ENCODE data around the gene BABAM2.
"Not testable (repeated sequence)": the region's sequence is repeated elsewhere in the genome, so short reads cannot be mapped to it uniquely, and the experiment has no call there.

The BABAM2 gene

DNA sequence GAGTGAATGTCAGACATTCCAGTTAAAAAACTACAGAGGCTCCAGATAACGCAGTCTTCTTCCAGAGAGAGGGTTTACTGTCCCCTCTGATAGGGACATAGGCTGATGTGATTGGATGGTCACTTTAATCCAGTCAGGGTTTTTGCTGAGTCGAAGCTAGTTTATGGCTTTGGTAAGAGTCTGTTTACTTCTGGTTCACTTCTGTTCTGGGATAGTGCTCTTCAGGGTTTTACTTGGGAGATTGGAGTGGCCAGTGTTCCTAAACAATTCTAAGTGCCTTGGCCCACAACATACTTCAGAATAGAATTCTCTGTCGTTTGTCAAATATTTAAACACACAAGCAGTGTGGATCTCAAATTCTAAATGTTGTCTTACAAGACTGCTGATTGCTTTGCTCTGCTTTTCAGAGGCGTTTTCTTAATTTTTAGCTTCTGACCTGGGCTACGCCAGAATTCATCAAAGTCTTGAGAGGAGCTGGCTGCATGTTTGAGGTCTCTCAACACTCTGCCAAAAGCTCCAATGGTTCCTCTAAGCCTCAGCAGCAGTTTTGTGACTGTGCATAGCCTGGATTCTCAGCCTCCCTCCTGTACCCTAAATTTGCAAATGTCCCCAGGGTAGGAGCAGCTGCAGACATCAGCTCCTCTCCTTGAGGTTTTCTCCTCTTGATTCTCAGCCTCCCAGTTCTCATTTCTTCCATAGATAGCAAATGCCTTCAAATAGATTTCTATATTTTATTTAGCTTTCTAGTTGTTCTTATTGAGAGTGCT, 105.8 kb downstream of the BABAM2 start:
- Histone ChIP-seq H3K27ac (ENCODE audit: low read depth, low read length) (no peak overlapping the region), H3K36me3 (ENCODE audit: control insufficient read depth, insufficient read depth, low read length) (no peaks in the 10 kb centered on the region), H3K27me3 (ENCODE audit: control insufficient read depth, insufficient read depth, low read length) (no peaks in the 10 kb centered on the region), H3K4me1 (ENCODE audit: control insufficient read depth, insufficient read depth, low read length) (peaks cover 7% of the 10 kb centered on the region; the same call in 1 of the 2 replicates), H3K9ac (ENCODE audit: low read length) (no peak overlapping the region), H3K9me3 (ENCODE audit: control insufficient read depth, insufficient read depth, low read depth, low read length) (0 out of 2 replicates have a peak, but pooled peaks cover 2% of the 10 kb centered on the region), H3K4me3 (ENCODE audit: low read depth, low read length) (no peak overlapping the region)

DNA sequence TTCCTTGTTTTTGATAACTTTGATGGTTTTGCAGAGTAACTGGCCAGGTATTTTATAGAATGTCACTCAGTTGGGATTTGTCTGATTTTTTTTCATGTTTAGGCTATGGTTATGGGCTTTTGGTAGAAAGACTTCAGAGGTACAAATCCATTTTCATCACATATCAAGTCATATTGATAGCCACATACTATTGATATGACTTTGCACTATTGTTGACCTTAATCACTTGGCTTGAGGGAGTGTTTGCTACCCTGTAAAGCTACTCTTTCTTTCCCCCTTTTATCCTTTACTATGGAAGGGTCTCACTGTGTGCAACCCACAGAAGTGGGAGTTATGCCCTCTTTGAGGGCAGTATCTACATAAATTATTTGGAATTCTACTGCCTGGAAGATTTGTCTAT, 109.8 kb downstream of the BABAM2 start:
- no peak overlapping the region for H3K27ac ChIP-seq (ENCODE audit: low read depth, low read length)
- no peaks in the 10 kb centered on the region for H3K36me3 ChIP-seq (ENCODE audit: control insufficient read depth, insufficient read depth, low read length)
- H3K27me3 ChIP-seq (ENCODE audit: control insufficient read depth, insufficient read depth, low read length), result no peaks in the 10 kb centered on the region
- H3K4me3 ChIP-seq (ENCODE audit: low read depth, low read length), result no peak overlapping the region
- no peaks in the 10 kb centered on the region for H3K4me1 ChIP-seq (ENCODE audit: control insufficient read depth, insufficient read depth, low read length)
- H3K9me3 ChIP-seq (ENCODE audit: control insufficient read depth, insufficient read depth, low read depth, low read length), result no peaks in the 10 kb centered on the region
- H3K9ac ChIP-seq (ENCODE audit: low read length), result no peak overlapping the region

DNA sequence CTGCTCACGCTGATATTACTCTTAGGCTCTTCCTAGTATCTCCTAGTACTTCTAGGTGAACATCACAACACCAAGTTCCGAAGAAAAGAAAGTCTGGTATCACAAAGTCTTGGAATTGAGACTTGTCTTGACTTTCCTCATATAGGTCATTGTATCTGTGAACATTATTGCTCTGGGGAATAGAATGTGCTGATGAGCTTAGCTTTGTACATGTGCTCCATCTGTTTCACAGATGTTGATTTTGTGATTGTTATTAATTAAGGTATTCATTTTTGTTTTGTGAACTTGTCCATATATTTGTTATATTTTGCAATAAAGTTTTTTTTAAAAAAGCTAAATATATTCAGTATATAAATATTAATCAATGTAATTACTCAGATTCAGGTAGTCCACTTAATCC, 111.7 kb downstream of the BABAM2 start:
- H3K36me3 ChIP-seq (ENCODE audit: control insufficient read depth, insufficient read depth, low read length), result no peaks in the 10 kb centered on the region
- H3K27me3 ChIP-seq (ENCODE audit: control insufficient read depth, insufficient read depth, low read length), result no peaks in the 10 kb centered on the region
- no peak overlapping the region for H3K4me3 ChIP-seq (ENCODE audit: low read depth, low read length)
- H3K9ac ChIP-seq (ENCODE audit: low read length), result no peak overlapping the region
- H3K4me1 ChIP-seq (ENCODE audit: control insufficient read depth, insufficient read depth, low read length), result no peaks in the 10 kb centered on the region
- H3K9me3 ChIP-seq (ENCODE audit: control insufficient read depth, insufficient read depth, low read depth, low read length), result no peaks in the 10 kb centered on the region
- no peak overlapping the region for H3K27ac ChIP-seq (ENCODE audit: low read depth, low read length)

DNA sequence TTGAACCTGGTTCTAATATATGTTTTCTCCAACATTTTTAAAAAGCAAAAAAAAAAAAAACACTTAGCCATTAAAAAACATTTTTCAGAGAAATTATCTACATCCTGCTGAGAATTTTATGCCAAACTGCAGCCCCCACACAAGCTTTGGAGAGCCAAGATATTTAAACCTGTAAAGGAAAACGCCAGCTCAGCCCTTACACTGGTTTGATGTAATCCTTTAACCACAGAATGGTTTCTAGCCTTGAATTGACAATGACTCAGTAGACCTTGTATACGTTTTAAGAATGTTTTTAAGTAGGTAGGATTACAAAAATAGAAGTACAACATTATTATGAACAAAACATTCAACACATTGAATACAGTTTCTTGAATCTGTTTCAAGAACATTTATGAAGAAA, 113.6 kb downstream of the BABAM2 start:
- Histone ChIP-seq H3K9ac (ENCODE audit: low read length) (no peak overlapping the region), H3K36me3 (ENCODE audit: control insufficient read depth, insufficient read depth, low read length) (no peaks in the 10 kb centered on the region), H3K27ac (ENCODE audit: low read depth, low read length) (no peak overlapping the region), H3K27me3 (ENCODE audit: control insufficient read depth, insufficient read depth, low read length) (no peaks in the 10 kb centered on the region), H3K9me3 (ENCODE audit: control insufficient read depth, insufficient read depth, low read depth, low read length) (no peaks in the 10 kb centered on the region), H3K4me3 (ENCODE audit: low read depth, low read length) (no peak overlapping the region), H3K4me1 (ENCODE audit: control insufficient read depth, insufficient read depth, low read length) (no peaks in the 10 kb centered on the region)

DNA sequence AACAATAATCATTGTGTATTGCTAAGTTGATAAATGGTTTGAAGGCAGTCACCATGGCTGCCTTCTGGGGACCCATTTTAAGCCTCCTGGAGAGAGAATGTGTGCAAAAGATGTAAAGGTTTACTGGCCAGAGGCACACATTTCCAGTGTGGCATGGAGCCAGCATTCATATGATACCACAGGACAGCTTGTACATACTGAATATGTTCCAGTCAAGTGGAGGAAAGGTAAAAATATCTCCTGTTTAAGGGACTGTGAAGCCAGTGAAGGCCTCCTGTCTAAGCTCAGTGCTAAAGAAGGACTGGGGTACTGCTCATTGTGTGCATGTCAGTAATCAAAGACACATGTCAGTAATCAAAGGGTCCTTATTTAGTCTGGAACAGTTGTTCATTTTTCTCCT, 119.2 kb downstream of the BABAM2 start:
- Histone ChIP-seq H3K9me3 (ENCODE audit: control insufficient read depth, insufficient read depth, low read depth, low read length) (no peaks in the 10 kb centered on the region), H3K27me3 (ENCODE audit: control insufficient read depth, insufficient read depth, low read length) (no peaks in the 10 kb centered on the region), H3K27ac (ENCODE audit: low read depth, low read length) (no peak overlapping the region), H3K4me1 (ENCODE audit: control insufficient read depth, insufficient read depth, low read length) (no peaks in the 10 kb centered on the region), H3K4me3 (ENCODE audit: low read depth, low read length) (no peak overlapping the region), H3K36me3 (ENCODE audit: control insufficient read depth, insufficient read depth, low read length) (no peaks in the 10 kb centered on the region), H3K9ac (ENCODE audit: low read length) (no peak overlapping the region)

DNA sequence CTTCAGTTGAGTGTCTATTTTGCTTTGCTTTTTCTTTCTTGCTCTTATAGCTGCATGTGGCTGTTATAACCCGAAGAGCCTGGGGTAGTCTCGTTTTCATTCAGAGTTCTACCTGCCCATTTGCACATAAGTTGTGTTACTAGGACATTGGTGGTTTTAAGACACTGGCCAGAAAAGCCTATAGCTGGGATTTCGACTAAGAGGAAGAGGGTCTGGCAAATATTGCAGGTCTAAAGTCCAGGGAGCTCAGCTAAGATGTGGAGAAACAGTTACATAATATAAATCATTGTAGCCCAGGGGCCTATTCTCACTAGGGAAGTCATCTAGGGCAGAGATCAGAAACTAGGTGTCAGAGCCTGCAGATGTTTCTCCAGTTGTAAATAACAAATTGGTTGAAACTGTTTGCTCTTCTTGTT, 120.8 kb downstream of the BABAM2 start:
- Histone ChIP-seq H3K27ac (ENCODE audit: low read depth, low read length) (no peak overlapping the region), H3K4me3 (ENCODE audit: low read depth, low read length) (no peak overlapping the region), H3K9ac (ENCODE audit: low read length) (no peak overlapping the region), H3K9me3 (ENCODE audit: control insufficient read depth, insufficient read depth, low read depth, low read length) (no peaks in the 10 kb centered on the region), H3K36me3 (ENCODE audit: control insufficient read depth, insufficient read depth, low read length) (no peaks in the 10 kb centered on the region), H3K4me1 (ENCODE audit: control insufficient read depth, insufficient read depth, low read length) (no peaks in the 10 kb centered on the region), H3K27me3 (ENCODE audit: control insufficient read depth, insufficient read depth, low read length) (no peaks in the 10 kb centered on the region)

DNA sequence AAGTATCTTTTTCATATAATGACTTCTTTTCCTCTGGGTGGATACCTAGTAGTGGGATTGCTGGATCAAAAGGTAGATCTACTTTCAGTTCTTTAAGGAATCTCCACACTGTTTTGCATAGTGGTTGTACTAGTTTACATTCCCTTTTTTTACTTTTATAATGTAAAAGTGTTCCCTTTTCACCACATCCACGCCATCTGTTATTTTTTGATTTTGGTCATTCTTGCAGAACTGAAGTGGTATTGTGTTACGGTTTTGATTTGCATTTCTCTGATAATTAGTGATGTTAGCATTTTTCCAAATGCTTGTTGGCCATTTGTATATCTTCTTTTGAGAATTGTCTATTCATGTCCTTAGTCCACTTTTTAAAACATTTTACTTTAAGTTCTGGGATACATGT, 127.9 kb downstream of the BABAM2 start:
- not testable (repeated sequence) for H3K4me3 ChIP-seq (ENCODE audit: low read depth, low read length)

DNA sequence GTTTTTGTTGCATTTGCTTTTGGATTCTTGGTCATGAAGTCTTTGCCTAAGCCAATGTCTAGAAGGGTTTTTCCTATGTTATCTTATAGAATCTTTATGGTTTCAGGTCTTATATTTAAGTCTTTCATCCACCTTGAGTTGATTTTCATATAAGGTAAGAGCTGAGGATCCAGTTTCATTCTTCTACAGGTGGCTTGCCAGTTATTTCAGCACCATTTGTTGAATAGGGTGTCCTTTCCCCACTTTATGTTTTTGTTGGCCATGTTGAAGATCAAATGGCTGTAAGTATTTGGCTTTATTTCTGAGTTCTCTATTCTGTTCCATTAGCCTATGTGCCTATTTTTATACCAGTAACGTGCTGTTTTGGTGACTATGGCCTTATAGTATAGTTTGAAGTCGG, 129.0 kb downstream of the BABAM2 start:
- not testable (repeated sequence) for H3K4me1 ChIP-seq (ENCODE audit: control insufficient read depth, insufficient read depth, low read length); H3K4me3 ChIP-seq (ENCODE audit: low read depth, low read length); H3K27ac ChIP-seq (ENCODE audit: low read depth, low read length); H3K9ac ChIP-seq (ENCODE audit: low read length); H3K9me3 ChIP-seq (ENCODE audit: control insufficient read depth, insufficient read depth, low read depth, low read length); H3K27me3 ChIP-seq (ENCODE audit: control insufficient read depth, insufficient read depth, low read length); H3K36me3 ChIP-seq (ENCODE audit: control insufficient read depth, insufficient read depth, low read length)

More for the DNA sequence above, 127.9 kb downstream of the BABAM2 start:
- H3K9me3 ChIP-seq (ENCODE audit: control insufficient read depth, insufficient read depth, low read depth, low read length); H3K27me3 ChIP-seq (ENCODE audit: control insufficient read depth, insufficient read depth, low read length); H3K36me3 ChIP-seq (ENCODE audit: control insufficient read depth, insufficient read depth, low read length); H3K4me1 ChIP-seq (ENCODE audit: control insufficient read depth, insufficient read depth, low read length); H3K9ac ChIP-seq (ENCODE audit: low read length); H3K27ac ChIP-seq (ENCODE audit: low read depth, low read length): not testable (repeated sequence)

DNA sequence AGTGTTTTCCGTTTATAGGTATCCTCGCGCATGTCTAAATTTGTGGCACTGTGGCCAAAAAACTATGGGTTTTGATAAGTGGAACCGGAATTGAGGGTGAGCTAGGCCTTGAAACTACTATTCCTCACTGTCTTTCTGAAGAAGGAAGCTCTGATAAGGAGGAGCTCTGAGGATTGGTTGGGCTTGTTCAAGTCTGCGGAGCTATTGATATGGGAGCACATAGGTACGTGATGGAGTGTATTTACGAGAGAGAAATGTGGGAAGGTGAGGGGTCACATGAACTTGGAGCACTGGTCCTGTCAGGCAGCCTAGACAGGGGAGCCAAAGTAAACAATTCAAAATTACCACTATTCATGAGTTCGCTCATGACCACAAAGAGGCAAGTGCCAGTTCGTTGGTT, 131.4 kb downstream of the BABAM2 start:
- no peaks in the 10 kb centered on the region for H3K27me3 ChIP-seq (ENCODE audit: control insufficient read depth, insufficient read depth, low read length)
- no peaks in the 10 kb centered on the region for H3K4me1 ChIP-seq (ENCODE audit: control insufficient read depth, insufficient read depth, low read length)
- H3K9me3 ChIP-seq (ENCODE audit: control insufficient read depth, insufficient read depth, low read depth, low read length), result peaks cover 2% of the 10 kb centered on the region; the same call in 1 of the 2 replicates
- H3K4me3 ChIP-seq (ENCODE audit: low read depth, low read length), result no peak overlapping the region
- no peaks in the 10 kb centered on the region for H3K36me3 ChIP-seq (ENCODE audit: control insufficient read depth, insufficient read depth, low read length)
- H3K27ac ChIP-seq (ENCODE audit: low read depth, low read length), result no peak overlapping the region
- H3K9ac ChIP-seq (ENCODE audit: low read length), result no peak overlapping the region

DNA sequence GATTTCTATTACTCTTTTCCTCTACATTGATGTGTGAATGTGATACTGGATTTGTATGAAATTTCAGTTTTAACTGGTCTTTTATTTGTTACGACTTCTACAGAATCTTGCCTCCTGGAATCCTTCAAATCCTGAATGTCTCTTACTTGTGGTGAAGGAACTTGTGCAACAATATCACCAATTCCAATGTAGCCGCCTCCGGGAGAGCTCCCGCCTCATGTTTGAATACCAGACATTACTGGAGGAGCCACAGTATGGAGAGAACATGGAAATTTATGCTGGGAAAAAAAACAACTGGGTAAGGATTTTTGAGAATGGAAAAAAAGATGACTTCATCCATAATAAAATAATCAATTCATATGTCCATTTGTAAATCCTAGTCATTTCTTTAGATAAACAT, 134.6 kb downstream of the BABAM2 start:
- Histone ChIP-seq H3K9me3 (ENCODE audit: control insufficient read depth, insufficient read depth, low read depth, low read length) (peaks cover 2% of the 10 kb centered on the region; the same call in 1 of the 2 replicates), H3K4me3 (ENCODE audit: low read depth, low read length) (no peak overlapping the region), H3K36me3 (ENCODE audit: control insufficient read depth, insufficient read depth, low read length) (no peaks in the 10 kb centered on the region), H3K9ac (ENCODE audit: low read length) (no peak overlapping the region), H3K4me1 (ENCODE audit: control insufficient read depth, insufficient read depth, low read length) (no peaks in the 10 kb centered on the region), H3K27me3 (ENCODE audit: control insufficient read depth, insufficient read depth, low read length) (no peaks in the 10 kb centered on the region), H3K27ac (ENCODE audit: low read depth, low read length) (no peak overlapping the region)

DNA sequence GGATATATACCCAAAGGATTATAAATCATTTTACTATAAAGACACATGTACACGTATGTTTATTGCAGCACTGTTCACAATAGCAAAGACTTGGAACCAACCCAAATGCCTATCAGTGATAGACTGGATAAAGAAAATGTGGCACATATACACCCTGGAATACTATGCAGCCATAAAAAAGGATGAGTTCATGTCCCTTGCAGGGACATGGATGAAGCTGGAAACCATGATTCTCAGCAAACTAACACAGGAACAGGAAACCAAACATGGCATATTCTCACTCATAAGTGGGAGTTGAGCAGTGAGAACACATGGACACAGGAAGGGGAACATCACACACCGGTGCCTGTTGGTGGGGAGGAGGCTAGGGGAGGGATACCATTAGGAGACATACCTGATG, 135.7 kb downstream of the BABAM2 start:
- not testable (repeated sequence) for H3K36me3 ChIP-seq (ENCODE audit: control insufficient read depth, insufficient read depth, low read length); H3K4me3 ChIP-seq (ENCODE audit: low read depth, low read length); H3K27ac ChIP-seq (ENCODE audit: low read depth, low read length); H3K9ac ChIP-seq (ENCODE audit: low read length); H3K27me3 ChIP-seq (ENCODE audit: control insufficient read depth, insufficient read depth, low read length); H3K4me1 ChIP-seq (ENCODE audit: control insufficient read depth, insufficient read depth, low read length); H3K9me3 ChIP-seq (ENCODE audit: control insufficient read depth, insufficient read depth, low read depth, low read length)

Data from HUES6 (cell line).